WERI-Rb-1 (cell line): ENCODE data around the gene MC5R.

Experiments
- DNase-seq: peaks from one replicate; pipeline ENCODE4 v3.0.0-alpha.2; 2020
- H3K27ac ChIP-seq: fragments of 250-450 bp; sonication (Bioruptor Pico); 2 replicates; pipeline ENCODE4 v1.5.1; 2020; ENCODE audit warnings: mild to moderate bottlenecking, moderate library complexity
- H3K27me3 ChIP-seq: fragments of 250-450 bp; sonication (Bioruptor Pico); 2 replicates; pipeline ENCODE4 v1.5.1; 2021; ENCODE audit warnings: mild to moderate bottlenecking, low read depth, moderate library complexity; ENCODE audit not compliant: insufficient read depth, severe bottlenecking
- H3K36me3 ChIP-seq: fragments of 250-450 bp; sonication (Bioruptor Pico); 2 replicates; pipeline ENCODE4 v1.5.1; 2020; ENCODE audit warnings: mild to moderate bottlenecking, moderate library complexity
- H3K4me3 ChIP-seq: 2 replicates; pipeline ENCODE4 v1.5.1; 2011; ENCODE audit warnings: low read depth, mild to moderate bottlenecking, control low read depth, low read length
- H3K9me3 ChIP-seq: fragments of 250-450 bp; sonication (Bioruptor Pico); 2 replicates; pipeline ENCODE4 v1.5.1; 2021; ENCODE audit warnings: mild to moderate bottlenecking, moderate library complexity; ENCODE audit not compliant: severe bottlenecking
- TF ChIP-seq, protein P1 (sequence below): IDR thresholded peaks from 2 replicates; pipeline ENCODE4 v1.5.1; 2011; ENCODE audit warnings: low read depth, mild to moderate bottlenecking, control low read depth, inconsistent platforms, low read length

Gene MC5R

DNA sequence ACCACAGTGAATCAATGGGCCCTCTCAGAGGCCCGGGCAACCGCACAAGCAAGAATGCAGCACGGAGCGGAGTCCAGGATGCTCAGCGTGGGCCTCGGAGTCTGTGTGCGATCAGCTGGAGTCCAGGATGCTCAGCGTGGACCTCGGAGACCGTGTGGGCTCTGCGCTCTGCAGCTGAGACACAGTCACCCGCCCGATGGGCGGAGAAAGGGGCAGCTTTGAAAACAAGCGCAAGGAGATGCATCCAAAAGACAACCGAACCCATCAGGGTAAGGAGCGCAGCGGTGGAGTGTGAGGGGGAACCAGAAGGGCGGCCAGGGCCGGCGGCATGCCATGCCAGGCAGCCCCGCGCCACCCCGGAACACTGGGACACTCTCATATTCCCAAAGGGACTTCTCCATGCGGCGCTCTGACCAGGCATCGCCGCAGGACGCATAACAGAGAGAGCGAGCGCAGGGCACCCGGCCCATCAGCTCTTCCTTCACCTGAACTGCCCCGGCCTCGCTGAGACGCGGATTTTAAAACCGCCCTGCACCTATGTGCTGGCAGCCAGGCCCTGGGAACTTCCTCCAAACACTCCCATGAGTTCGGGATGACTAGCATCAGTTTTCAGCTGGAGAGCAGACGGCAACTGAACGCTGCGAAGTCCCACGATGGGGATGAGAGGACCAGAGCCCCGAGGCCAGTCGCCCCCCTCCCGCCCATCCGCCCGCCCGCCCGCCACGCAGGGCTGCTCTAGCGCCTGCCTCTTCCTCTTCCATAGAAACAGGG is 44.7 kb downstream of the MC5R start:
- no peak for DNase-seq
- H3K4me3 ChIP-seq: no peak overlapping the region
- H3K36me3 ChIP-seq: no peaks in the 10 kb centered on the region
- no peak overlapping the region for H3K27ac ChIP-seq
- H3K27me3 ChIP-seq: peaks cover 94% of the 10 kb centered on the region
- no peaks in the 10 kb centered on the region for H3K9me3 ChIP-seq
- TF ChIP-seq, protein P1, sequence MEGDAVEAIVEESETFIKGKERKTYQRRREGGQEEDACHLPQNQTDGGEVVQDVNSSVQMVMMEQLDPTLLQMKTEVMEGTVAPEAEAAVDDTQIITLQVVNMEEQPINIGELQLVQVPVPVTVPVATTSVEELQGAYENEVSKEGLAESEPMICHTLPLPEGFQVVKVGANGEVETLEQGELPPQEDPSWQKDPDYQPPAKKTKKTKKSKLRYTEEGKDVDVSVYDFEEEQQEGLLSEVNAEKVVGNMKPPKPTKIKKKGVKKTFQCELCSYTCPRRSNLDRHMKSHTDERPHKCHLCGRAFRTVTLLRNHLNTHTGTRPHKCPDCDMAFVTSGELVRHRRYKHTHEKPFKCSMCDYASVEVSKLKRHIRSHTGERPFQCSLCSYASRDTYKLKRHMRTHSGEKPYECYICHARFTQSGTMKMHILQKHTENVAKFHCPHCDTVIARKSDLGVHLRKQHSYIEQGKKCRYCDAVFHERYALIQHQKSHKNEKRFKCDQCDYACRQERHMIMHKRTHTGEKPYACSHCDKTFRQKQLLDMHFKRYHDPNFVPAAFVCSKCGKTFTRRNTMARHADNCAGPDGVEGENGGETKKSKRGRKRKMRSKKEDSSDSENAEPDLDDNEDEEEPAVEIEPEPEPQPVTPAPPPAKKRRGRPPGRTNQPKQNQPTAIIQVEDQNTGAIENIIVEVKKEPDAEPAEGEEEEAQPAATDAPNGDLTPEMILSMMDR: no peak

DNA sequence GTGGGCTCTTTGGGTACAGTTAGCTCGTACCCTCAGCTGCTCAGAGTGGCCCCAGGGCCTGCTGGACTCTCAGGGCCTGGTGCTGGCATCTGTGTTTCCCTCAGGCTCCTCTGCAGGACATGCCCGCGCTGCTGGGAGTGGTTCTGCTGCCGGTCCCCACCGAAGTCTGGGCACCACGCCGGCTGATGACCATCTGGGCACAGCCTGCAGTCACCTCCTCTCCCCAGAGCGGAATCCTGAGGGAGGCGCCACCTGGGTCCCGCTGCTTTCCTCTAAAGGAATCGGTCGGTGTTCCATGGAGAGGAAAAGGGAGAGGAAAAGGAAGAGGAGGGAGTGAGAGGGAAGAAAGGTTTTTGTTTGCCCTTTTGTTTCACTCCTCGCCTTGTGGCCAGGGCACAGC is 47.8 kb downstream of the MC5R start:
- Histone ChIP-seq H3K9me3 (no peaks in the 10 kb centered on the region), H3K27me3 (peaks cover 93% of the 10 kb centered on the region), H3K4me3 (no peak overlapping the region), H3K27ac (no peak overlapping the region), H3K36me3 (no peaks in the 10 kb centered on the region)
- TF ChIP-seq, protein P1: no peak
- no peak for DNase-seq

DNA sequence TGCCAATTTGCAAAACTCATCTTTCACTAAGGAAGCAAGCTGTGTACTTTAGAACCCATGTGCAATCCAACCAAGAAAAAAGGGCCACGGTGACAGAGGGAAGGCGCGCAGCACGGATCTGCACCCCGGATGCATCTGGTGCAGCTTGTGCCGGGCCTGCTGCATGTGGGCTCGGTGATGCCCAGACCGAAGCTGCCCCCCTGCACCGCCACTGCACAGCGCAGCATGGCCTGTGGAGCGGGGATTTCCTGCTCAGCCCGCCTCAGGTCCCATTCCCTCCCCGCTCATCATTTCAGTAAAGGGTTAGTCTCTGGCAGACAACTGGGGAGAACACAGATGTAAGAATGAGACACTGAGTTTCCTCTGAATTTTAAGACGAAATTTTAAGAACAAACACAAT is 48.4 kb downstream of the MC5R start:
- no peak for DNase-seq
- Histone ChIP-seq H3K36me3 (no peaks in the 10 kb centered on the region), H3K4me3 (no peak overlapping the region), H3K27ac (no peak overlapping the region), H3K27me3 (peaks cover 94% of the 10 kb centered on the region), H3K9me3 (no peaks in the 10 kb centered on the region)
- TF ChIP-seq, protein P1: no peak

DNA sequence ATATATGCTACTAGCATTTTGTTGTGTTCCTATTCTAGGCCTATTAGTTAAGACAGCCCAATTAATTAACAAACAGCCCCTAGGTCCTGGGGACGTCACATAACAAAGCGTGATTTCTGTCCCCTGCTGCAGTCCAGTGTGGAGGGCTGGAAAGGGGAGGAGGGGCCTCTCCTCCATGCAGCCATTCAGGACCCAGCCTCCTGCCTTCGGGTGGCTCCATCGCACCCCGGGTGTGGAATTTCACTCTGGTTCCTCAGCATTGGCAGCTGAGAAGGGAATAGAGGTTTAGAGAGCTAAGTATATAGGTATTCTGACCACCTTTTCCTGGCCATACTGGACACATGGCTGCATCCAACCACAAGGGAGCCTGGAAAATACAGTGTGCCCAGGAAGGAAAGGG is 49.0 kb downstream of the MC5R start:
- Histone ChIP-seq H3K36me3 (no peaks in the 10 kb centered on the region), H3K27ac (no peak overlapping the region), H3K4me3 (no peak overlapping the region), H3K27me3 (peaks cover 94% of the 10 kb centered on the region), H3K9me3 (no peaks in the 10 kb centered on the region)
- TF ChIP-seq, protein P1: no peak
- no peak for DNase-seq

DNA sequence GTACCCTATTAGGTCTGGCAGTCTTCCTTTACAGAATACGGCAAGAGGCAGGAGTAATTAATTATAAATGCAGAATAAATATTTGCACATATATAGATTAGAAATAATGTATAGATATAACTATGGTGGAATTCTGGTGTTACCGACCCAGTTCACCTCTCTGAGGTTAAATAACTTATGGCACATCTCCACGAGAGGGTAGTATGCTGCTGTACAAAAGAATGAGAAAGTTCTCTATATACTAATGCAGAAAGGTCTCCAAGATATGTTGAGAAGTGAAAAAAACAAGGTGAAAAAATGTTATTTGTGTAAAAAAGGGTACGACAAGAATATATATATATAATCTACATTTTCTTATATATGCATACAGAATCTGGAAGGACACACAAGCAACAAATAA is 50.6 kb downstream of the MC5R start:
- Histone ChIP-seq H3K9me3 (no peaks in the 10 kb centered on the region), H3K4me3 (no peak overlapping the region), H3K27me3 (peaks cover 96% of the 10 kb centered on the region), H3K36me3 (no peaks in the 10 kb centered on the region), H3K27ac (no peak overlapping the region)
- DNase-seq: no peak
- TF ChIP-seq, protein P1: no peak
